Measurements from ENCODE around the gene ZNF467. TPM values are rescaled to one million over a fixed set of nuclear protein-coding genes. Genes with fewer than 3 reads are reported as not detected.

Gene ZNF467
- total and polyA plus RNA-seq, 2 donors (not counting 1 experiment from before 2014, with no cell fraction given) = 0.39 to 1.1 TPM

- no peak for ATAC-seq (ENCODE audit: low read depth)
- no peak overlapping the region for H3K9ac ChIP-seq (ENCODE audit: low read length)
Measured at GRCh38 chr7:149816267-149816751, 42.9 kb upstream of the ZNF467 start.

More at GRCh38 chr7:149816267-149816751, 42.9 kb upstream of the ZNF467 start:
- no peak for DNase-seq
- POLR2A ChIA-PET = no interaction called here
- no peaks in the 10 kb centered on the region for H3K9me3 ChIP-seq (ENCODE audit: control extremely low read depth in 1 of 3, control insufficient read depth in 2 of 3, insufficient read depth in 1 of 3, low read length in 2 of 3)
- TF ChIP-seq EZH2 (IDR thresholded peaks at IDR 0.05; ENCODE audit: borderline replicate concordance, insufficient read depth, low read depth, low read length, poor library complexity, severe bottlenecking) (no peak), CTCF (IDR thresholded peaks at IDR 0.05) (no peak)
- no peak overlapping the region for H3K4me2 ChIP-seq (replicated peaks; ENCODE audit: low read depth, low read length, poor library complexity, severe bottlenecking)
- 90% methylated on average over 21 of the region's 21 CpGs for WGBS (ENCODE audit: insufficient coverage)
- H3K27me3 ChIP-seq (replicated peaks in 1 of 4; ENCODE audit: control extremely low read depth in 1 of 4, control insufficient read depth in 3 of 4, insufficient read depth in 4 of 4, low read length in 3 of 4) = no peaks in the 10 kb centered on the region
- H3K4me3 Mint-ChIP-seq = no peak overlapping the region
- CTCF ChIA-PET = no interaction called here
- H3K79me2 ChIP-seq (ENCODE audit: control insufficient read depth, insufficient read depth, low read length) = no peaks in the 10 kb centered on the region
- H3K4me1 Mint-ChIP-seq = no peaks in the 10 kb centered on the region
- no peak overlapping the region for H3K27ac Mint-ChIP-seq
- H3K27me3 Mint-ChIP-seq = no peaks in the 10 kb centered on the region
- no peak overlapping the region for H3K4me3 ChIP-seq (ENCODE audit: control extremely low read depth in 1 of 5, extremely low read depth in 1 of 5, insufficient read depth in 1 of 5, low read depth in 2 of 5, low read length in 4 of 5)
- H3K4me1 ChIP-seq (ENCODE audit: control insufficient read depth in 2 of 2, insufficient read depth in 2 of 2, low read length in 2 of 2) = no peaks in the 10 kb centered on the region
- H3K27ac ChIP-seq (ENCODE audit: low read length in 2 of 2) = no peak overlapping the region
- H3K9me3 Mint-ChIP-seq (ENCODE audit: insufficient read depth) = no peaks in the 10 kb centered on the region
- H4K20me1 ChIP-seq (ENCODE audit: control insufficient read depth, insufficient read depth, low read length, poor library complexity, severe bottlenecking) = no peaks in the 10 kb centered on the region
- intact Hi-C loops (cut with micrococcal nuclease) = no loop called here
- no peak overlapping the region for H2AFZ ChIP-seq (ENCODE audit: insufficient read depth, low read depth, low read length, poor library complexity, severe bottlenecking)
- H3K36me3 ChIP-seq (replicated peaks in 1 of 2; ENCODE audit: control extremely low read depth in 1 of 2, control insufficient read depth in 1 of 2, extremely low read depth in 1 of 2, insufficient read depth in 2 of 2, low read length in 1 of 2) = no peaks in the 10 kb centered on the region

Measured in B cell (primary cell).